ENCODE measurements around the gene CEP41. TPM values are rescaled to one million over a fixed set of nuclear protein-coding genes. Genes with fewer than 3 reads are reported as not detected.

CEP41 gene
- total RNA-seq, 1 donor from 2014 or later = 11.3 TPM

- Histone ChIP-seq H3K27me3 (no peaks in the 10 kb centered on the region), H3K36me3 (no peaks in the 10 kb centered on the region), H3K27ac (no peak overlapping the region), H3K4me3 (no peak overlapping the region), H3K9me3 (no peaks in the 10 kb centered on the region), H3K4me1 (peaks cover 6% of the 10 kb centered on the region)
- intact Hi-C loops (cut with DNase I) = no loop called here
- DNase-seq (no peak), ATAC-seq (peak; percentile 14)
- no peak for TF ChIP-seq CTCF (IDR thresholded peaks at IDR 0.05)
Observed at GRCh38 chr7:130384371-130384801, 56.4 kb downstream of the CEP41 start.

- intact Hi-C loops (cut with DNase I) = no loop called here
- no peak for TF ChIP-seq CTCF (IDR thresholded peaks at IDR 0.05)
- ATAC-seq = no peak
- H3K4me1 ChIP-seq = peaks cover 6% of the 10 kb centered on the region
- H3K27me3 ChIP-seq = no peaks in the 10 kb centered on the region
- DNase-seq = no peak
- H3K27ac ChIP-seq = no peak overlapping the region
- no peaks in the 10 kb centered on the region for H3K36me3 ChIP-seq
- no peak overlapping the region for H3K4me3 ChIP-seq
- H3K9me3 ChIP-seq = no peaks in the 10 kb centered on the region
Observed at GRCh38 chr7:130383187-130383980, 57.4 kb downstream of the CEP41 start.

- H3K4me3 ChIP-seq = no peak overlapping the region
- H3K36me3 ChIP-seq = no peaks in the 10 kb centered on the region
- H3K9me3 ChIP-seq = no peaks in the 10 kb centered on the region
- no peak for DNase-seq
- no peak overlapping the region for H3K27ac ChIP-seq
- intact Hi-C loops (cut with DNase I) = no loop called here
- TF ChIP-seq CTCF (IDR thresholded peaks at IDR 0.05) = peak; percentile 7
- H3K27me3 ChIP-seq = no peaks in the 10 kb centered on the region
- no peak for ATAC-seq
- H3K4me1 ChIP-seq = peaks cover 6% of the 10 kb centered on the region
Observed at GRCh38 chr7:130381468-130382312, 59.1 kb downstream of the CEP41 start.

GRCh38 chr7:130380861-130381455 is 59.9 kb downstream of the CEP41 start:
- H3K27me3 ChIP-seq = no peaks in the 10 kb centered on the region
- H3K4me1 ChIP-seq = peaks cover 6% of the 10 kb centered on the region
- no peak overlapping the region for H3K27ac ChIP-seq
- no peak for TF ChIP-seq CTCF (IDR thresholded peaks at IDR 0.05)
- no peak for ATAC-seq
- H3K36me3 ChIP-seq = no peaks in the 10 kb centered on the region
- no peak for DNase-seq
- no peak overlapping the region for H3K4me3 ChIP-seq
- intact Hi-C loops (cut with DNase I) = no loop called here
- no peaks in the 10 kb centered on the region for H3K9me3 ChIP-seq

GRCh38 chr7:130379921-130380860 is 60.6 kb downstream of the CEP41 start, which contains the start of gene CPA1:
CPA1 (plus strand) TSS chr7:130380494; CDS start chr7:130380521, 27 bp downstream.
- intact Hi-C loops (cut with DNase I) = no loop called here

More at GRCh38 chr7:130379921-130380860, 60.6 kb downstream of the CEP41 start, which contains the start of gene CPA1:
- no peak for TF ChIP-seq CTCF (IDR thresholded peaks at IDR 0.05)
- Histone ChIP-seq H3K9me3 (no peaks in the 10 kb centered on the region), H3K4me3 (no peak within 1 kb of the TSS), H3K27ac (no peak within 1 kb of the TSS), H3K27me3 (no peaks in the 10 kb centered on the region), H3K36me3 (no peaks in the 10 kb centered on the region), H3K4me1 (peaks cover 6% of the 10 kb centered on the region)
- DNase-seq (no peak), ATAC-seq (peak; percentile 49)
